MV-4-11 (cell line): ENCODE results near the gene DCAF6.

Experiments
- DNase-seq: peaks from one replicate; lab custom pipeline; 2025; lab: John Stamatoyannopoulos, UW

DCAF6 gene

GRCh38 chr1:168101336-168101735 is 164.9 kb downstream of the DCAF6 start:
- DNase-seq = no peak

DNA sequence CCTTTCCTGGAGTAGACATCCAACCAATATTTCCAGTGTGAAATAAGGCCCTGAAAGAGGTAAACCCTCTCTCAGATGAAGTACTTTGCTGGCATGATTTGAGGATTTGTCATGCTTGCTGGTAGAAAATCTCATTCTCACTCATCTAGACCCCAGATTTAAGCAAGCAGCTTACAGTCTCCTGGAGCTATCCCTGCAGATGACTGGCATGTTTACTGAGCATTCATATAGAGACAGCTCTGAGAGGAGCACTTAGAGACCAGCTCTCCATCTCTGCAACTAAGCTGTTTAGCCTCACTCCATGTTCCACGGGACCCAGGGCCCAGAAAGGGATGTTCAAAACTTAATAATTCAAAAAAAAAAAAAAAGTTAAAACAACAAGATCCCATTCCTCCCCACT is 166.0 kb downstream of the DCAF6 start:
- DNase-seq = no peak

DNA sequence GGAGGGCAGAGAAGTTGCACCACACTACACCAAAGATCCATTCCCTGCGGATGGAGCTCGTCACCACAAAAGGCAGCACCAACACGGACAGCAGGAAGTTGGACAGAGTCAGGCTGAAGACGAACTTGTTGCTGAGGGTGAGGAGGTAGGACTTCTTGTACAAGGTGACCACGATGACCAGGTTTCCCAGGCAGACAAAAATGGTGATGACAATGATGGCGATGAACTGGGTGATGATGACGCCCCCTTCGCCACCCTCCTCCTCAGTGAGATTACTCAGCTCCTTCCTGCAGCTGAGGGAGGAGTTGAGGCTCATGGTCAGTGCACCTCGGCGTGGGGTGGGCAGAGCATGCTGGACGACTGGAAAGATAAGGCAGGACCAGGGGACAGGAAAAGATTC is 168.1 kb downstream of the DCAF6 start:
- no peak for DNase-seq

- no peak for DNase-seq
Observed at GRCh38 chr1:168105846-168106245, 169.4 kb downstream of the DCAF6 start.

DNA sequence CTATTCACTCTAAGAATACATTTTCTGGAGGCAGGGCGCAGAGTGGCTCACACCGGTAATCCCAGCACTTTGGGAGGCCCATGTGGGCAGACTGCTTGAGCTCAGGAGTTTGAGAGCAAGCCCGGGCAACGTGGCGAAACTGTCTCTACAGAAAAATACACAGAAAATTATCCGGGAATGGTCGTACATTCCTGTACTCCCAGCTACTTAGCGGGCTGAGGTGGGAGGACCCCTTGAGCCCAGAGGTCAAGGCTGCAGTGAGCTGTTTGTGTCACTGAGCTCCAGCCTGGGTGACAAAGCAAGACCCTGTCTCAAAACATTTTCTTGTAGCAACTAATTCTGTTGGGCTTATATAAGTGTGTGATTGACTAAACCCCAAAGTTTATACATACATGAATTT is 169.8 kb downstream of the DCAF6 start:
- no peak for DNase-seq

- DNase-seq = peak; percentile 56
Observed at GRCh38 chr1:168110896-168111545, 174.5 kb downstream of the DCAF6 start.

DNA sequence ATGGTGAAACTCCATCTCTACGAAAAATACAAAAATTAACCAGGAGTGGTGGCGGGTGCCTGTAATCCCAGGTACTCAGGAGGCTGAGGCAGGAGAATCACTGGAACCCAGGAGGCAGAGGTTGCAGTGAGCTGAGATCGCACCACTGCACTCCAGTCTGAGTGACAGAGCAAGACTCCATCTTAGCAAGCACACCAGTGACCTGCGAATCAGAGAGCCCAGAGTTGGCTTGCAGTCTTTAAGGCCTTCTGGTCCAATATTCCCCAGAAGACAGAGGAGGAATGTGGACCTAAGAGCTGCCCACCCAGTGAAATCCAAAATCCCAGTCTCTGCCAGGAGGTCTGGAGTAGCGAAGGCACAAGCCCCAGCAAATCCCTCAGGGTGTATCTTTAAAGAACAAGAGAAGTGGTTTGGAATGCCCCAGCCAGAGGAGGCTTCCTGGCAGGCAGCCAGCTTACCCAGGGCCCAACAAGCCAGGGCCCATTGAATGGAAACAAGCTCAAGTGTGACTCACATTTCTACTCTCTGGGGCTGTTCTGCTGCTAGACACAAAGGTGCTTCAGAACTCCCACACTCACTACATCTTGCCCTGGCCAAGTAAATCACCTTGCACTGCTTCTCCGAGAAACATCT is 176.3 kb downstream of the DCAF6 start:
- peak; percentile 52 for DNase-seq

DNA sequence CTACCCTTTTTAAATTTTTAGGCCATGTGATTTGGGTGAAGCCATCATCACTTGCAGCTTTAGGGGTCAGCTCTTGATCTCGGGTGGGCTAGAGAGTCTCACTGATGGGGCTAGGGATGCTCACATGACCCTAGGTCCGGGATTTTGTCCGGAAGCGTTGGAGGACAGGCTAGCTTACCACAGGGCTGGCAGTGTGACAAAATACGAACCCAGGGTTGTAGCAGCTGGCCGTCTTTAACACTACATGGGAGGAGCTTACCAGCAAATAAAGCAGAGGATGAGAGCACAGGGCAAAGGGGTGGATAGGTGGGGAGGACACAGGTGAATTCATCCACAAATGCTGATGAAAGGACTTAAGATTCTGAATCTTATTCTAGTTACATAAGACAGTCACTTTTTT is 178.4 kb downstream of the DCAF6 start:
- no peak for DNase-seq

GRCh38 chr1:168116327-168116799 is 179.9 kb downstream of the DCAF6 start:
- DNase-seq = no peak

DNA sequence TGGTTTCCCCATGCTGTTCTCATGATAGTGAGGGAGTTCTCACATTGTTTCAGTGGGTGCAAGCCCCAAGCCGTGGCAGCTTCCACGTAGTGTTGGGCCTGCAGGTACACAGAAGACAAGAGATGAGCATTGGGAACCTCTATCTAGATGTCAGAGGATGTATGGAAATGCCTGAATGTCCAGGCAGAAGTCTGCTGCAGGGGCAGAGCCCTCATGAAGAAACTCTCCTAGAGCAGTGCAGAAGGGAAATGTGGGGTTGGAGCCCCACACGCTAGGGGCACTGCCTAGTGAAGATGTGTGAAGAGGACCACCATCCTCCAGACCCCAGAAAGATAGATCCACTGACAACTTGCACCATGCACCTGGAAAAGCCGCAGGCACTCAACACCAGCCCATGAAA is 183.3 kb downstream of the DCAF6 start:
- DNase-seq = no peak

DNA sequence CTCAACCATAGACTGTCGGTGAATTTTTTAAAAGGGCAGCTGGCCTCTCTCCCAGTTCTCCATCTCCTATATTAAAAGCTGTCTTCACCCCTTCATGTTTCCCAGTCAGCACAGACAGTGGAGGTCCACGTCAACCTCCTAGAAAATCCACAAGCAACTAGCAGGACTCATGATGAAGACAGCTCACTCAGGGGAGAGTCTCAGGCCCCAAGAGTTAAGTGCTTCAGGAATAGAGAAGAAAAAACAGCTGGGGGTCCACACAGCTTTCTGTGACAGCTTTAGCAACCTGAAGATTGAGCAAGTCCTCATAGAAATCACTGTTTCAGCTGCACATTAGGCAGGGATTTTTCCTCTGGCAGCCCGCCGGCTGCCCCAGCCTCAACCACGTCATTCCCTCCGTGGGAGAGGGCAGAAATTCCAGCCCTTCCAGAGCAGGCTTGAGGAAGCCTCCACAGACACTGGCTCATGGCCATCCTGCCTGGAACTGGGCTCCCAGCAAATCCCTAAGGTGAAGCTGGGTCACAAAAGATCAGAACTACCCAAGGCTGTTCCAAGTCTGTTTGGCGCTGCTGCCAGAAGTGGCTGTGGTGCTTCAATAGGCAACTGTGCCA is 185.0 kb downstream of the DCAF6 start:
- DNase-seq = no peak

DNA sequence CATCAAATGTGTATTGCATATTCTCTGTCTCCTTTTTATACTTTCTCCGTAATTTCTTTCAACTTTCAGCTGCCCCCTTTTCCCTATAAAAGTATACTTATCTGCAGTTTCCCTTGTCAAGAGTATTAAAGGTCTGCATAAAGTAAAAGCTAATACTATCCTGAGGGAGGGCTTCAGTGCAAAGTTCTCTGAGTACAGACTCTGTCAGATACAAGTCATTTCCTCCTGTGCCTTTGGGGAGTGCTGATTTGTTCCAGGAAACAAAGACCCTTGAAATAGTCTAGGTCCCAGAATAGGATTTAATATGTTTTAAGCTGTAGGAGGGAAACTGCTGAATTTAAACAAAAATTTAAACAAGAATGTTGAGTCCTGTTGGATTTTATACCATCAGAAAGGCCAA is 188.6 kb downstream of the DCAF6 start:
- no peak for DNase-seq
